CD14-positive monocyte (primary cell): ENCODE results near the gene PEX16. TPM values are rescaled to one million over a fixed set of nuclear protein-coding genes. Genes with fewer than 3 reads are reported as not detected.
A peak's percentile ranks its signal among the peaks of the same experiment; 100 is the strongest.

Experiments
- DNase-seq, 3 donors: peaks; one replicate each; pipeline ENCODE4 v3.0.0-alpha.2; 2011 to 2022
- H2AFZ ChIP-seq: 2 replicates; pipeline ENCODE4 v1.6.0; 2012; ENCODE audit warnings: mild to moderate bottlenecking, low read depth, low read length, inconsistent platforms; ENCODE audit not compliant: insufficient read depth, poor library complexity, severe bottlenecking
- H3K27ac ChIP-seq, 2 donors: 1 replicate in 1 of 2; 2 replicates in 1 of 2; pipeline ENCODE4 v1.5.1; 2012 to 2013; ENCODE audit warnings: low read length in 2 of 2, control low read depth in 1 of 2, inconsistent platforms in 1 of 2, low read depth in 1 of 2, mild to moderate bottlenecking in 1 of 2
- H3K27me3 ChIP-seq, 2 donors: one replicate each; pipeline versions ENCODE4 v1.6.0 to v1.6.1; 2011 to 2013; ENCODE audit warnings: low read length in 2 of 2; ENCODE audit not compliant: control insufficient read depth in 2 of 2, insufficient read depth in 2 of 2
- H3K36me3 ChIP-seq, 2 donors: replicated peaks in 1 of 2; 1 replicate in 1 of 2; 2 replicates in 1 of 2; pipeline versions ENCODE4 v1.5.1 to v1.6.1; 2012 to 2013; ENCODE audit warnings: low read length in 2 of 2, control low read depth in 1 of 2, inconsistent platforms in 1 of 2, mild to moderate bottlenecking in 1 of 2; ENCODE audit not compliant: insufficient read depth in 2 of 2, control insufficient read depth in 1 of 2
- H3K4me1 ChIP-seq, 2 donors: 1 replicate in 1 of 2; 2 replicates in 1 of 2; pipeline versions ENCODE4 v1.5.1 to v1.6.1; 2012 to 2013; ENCODE audit warnings: low read length in 2 of 2, control low read depth in 1 of 2, inconsistent platforms in 1 of 2, mild to moderate bottlenecking in 1 of 2, moderate library complexity in 1 of 2; ENCODE audit not compliant: insufficient read depth in 2 of 2, control insufficient read depth in 1 of 2
- H3K4me2 ChIP-seq: replicated peaks from 2 replicates; pipeline ENCODE3; 2012; ENCODE audit warnings: low read length, moderate library complexity, mild to moderate bottlenecking; ENCODE audit not compliant: poor library complexity, severe bottlenecking; ENCODE audit errors: extremely low read depth
- H3K4me3 ChIP-seq, 3 experiments: fragments of 200-600 bp in 1 of 3; sonication (generic) in 1 of 3; replicated peaks in 1 of 3; 1 replicate in 2 of 3; 2 replicates in 1 of 3; pipeline ENCODE4 v1.5.1; 2011 to 2013; ENCODE audit warnings: low read length in 3 of 3, mild to moderate bottlenecking in 3 of 3, control low read depth in 2 of 3, low read depth in 2 of 3, inconsistent platforms in 1 of 3, moderate library complexity in 1 of 3
- H3K79me2 ChIP-seq: 2 replicates; pipeline ENCODE4 v1.6.0; 2012; ENCODE audit warnings: mild to moderate bottlenecking, control low read depth, inconsistent platforms, low read length, moderate library complexity; ENCODE audit not compliant: insufficient read depth
- H3K9ac ChIP-seq: 2 replicates; pipeline ENCODE4 v1.6.0; 2017; ENCODE audit warnings: low read length, mild to moderate bottlenecking; ENCODE audit not compliant: insufficient read depth, poor library complexity, severe bottlenecking
- H3K9me3 ChIP-seq, 2 donors: replicated peaks in 1 of 2; 1 replicate in 1 of 2; 2 replicates in 1 of 2; pipeline versions ENCODE4 v1.5.1 to v1.6.1; 2012 to 2013; ENCODE audit warnings: low read length in 2 of 2, control low read depth in 1 of 2; ENCODE audit not compliant: control insufficient read depth in 1 of 2, insufficient read depth in 1 of 2
- H4K20me1 ChIP-seq: 2 replicates; pipeline ENCODE4 v1.6.0; 2012; ENCODE audit warnings: mild to moderate bottlenecking, low read length, control low read depth, moderate library complexity; ENCODE audit not compliant: insufficient read depth
- H3K27ac Mint-ChIP-seq, 7 donors: one replicate each; pipeline ENCODE4 v1.8.0; 2020; ENCODE audit warnings: mild to moderate bottlenecking in 7 of 7, mixed read lengths in 7 of 7, moderate library complexity in 6 of 7, inconsistent platforms in 2 of 7
- H3K27me3 Mint-ChIP-seq, 3 donors: one replicate each; pipeline ENCODE4 v1.8.0; 2021 to 2022; ENCODE audit warnings: low read depth in 3 of 3, mild to moderate bottlenecking in 3 of 3, mixed read lengths in 3 of 3, moderate library complexity in 3 of 3, inconsistent platforms in 1 of 3
- H3K36me3 Mint-ChIP-seq, 2 donors: one replicate each; pipeline ENCODE4 v1.8.0; 2020; ENCODE audit warnings: mixed read lengths in 2 of 2, inconsistent platforms in 1 of 2, mild to moderate bottlenecking in 1 of 2
- H3K4me1 Mint-ChIP-seq: one replicate; pipeline ENCODE4 v1.8.0; 2020; ENCODE audit warnings: mild to moderate bottlenecking, mixed read lengths
- H3K4me3 Mint-ChIP-seq, 2 donors: one replicate each; pipeline ENCODE4 v1.8.0; 2020; ENCODE audit warnings: mild to moderate bottlenecking in 2 of 2, mixed read lengths in 2 of 2, moderate library complexity in 1 of 2
- H3K9me3 Mint-ChIP-seq, 7 donors: one replicate each; pipeline ENCODE4 v1.8.0; 2020 to 2022; ENCODE audit warnings: mixed read lengths in 7 of 7, mild to moderate bottlenecking in 6 of 7, moderate library complexity in 6 of 7, inconsistent platforms in 2 of 7
- WGBS: methylation state at CpG from one replicate; pipeline ENCODE4 v1.1.5; 2013; ENCODE audit warnings: missing lambda C conversion rate; ENCODE audit not compliant: insufficient coverage; 5-methylcytosine and 5-hydroxymethylcytosine counted together
- intact Hi-C, 2 donors: fragments of 100-400 bp; cut with micrococcal nuclease; formaldehyde crosslinking; loops; one replicate each; pipeline versions ENCODE4 v1.15.0 to v1.15.1; 2023
- polyA plus RNA-seq, 3 donors: library from polyadenylated mRNA; depleted of rRNA in 1 of 3; unstranded in 2 of 3; stranded (reverse) in 1 of 3; fragments of 300-500 nt in 2 of 3; fragments of >200 nt in 1 of 3; fragmentation: Illumina TruSeq in 2 of 3; gene quantifications; 1 replicate in 2 of 3; 2 replicates in 1 of 3; pipeline ENCODE4 v1.2.3, GENCODE V29; 2012 to 2021
- TF ChIP-seq, protein P1 (sequence below): fragments of 200-600 bp; IDR thresholded peaks from one replicate; pipeline ENCODE4 v1.8.0; 2022; ENCODE audit warnings: antibody characterized with exemption, mild to moderate bottlenecking

The PEX16 gene
- polyA plus RNA-seq, 3 donors = 33.8 to 46.1 (median 35.1) TPM

DNA sequence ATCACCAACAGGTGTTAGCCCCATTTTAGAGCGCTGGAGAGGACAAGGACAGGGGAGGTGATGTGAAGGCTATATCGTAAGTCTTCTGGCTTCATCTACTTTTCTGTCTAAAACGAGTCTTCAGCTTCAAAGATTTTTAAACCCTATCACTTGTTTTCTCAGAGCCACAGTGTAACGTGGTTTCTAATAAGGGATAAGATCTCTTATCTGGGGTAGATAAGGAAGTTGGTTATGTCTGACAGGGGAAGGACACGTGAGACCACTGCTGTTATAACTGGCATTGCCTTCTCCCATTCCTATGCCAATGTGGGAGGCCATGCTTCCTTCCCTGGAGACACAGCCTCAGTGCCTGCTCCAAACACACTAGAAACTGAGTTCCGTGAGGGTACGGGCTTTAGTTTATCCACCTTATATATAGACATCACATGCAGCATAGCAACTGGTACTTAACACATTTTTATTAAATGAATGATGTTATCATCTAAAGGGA is 44.1 kb upstream of the PEX16 start:
- TF ChIP-seq, protein P1, sequence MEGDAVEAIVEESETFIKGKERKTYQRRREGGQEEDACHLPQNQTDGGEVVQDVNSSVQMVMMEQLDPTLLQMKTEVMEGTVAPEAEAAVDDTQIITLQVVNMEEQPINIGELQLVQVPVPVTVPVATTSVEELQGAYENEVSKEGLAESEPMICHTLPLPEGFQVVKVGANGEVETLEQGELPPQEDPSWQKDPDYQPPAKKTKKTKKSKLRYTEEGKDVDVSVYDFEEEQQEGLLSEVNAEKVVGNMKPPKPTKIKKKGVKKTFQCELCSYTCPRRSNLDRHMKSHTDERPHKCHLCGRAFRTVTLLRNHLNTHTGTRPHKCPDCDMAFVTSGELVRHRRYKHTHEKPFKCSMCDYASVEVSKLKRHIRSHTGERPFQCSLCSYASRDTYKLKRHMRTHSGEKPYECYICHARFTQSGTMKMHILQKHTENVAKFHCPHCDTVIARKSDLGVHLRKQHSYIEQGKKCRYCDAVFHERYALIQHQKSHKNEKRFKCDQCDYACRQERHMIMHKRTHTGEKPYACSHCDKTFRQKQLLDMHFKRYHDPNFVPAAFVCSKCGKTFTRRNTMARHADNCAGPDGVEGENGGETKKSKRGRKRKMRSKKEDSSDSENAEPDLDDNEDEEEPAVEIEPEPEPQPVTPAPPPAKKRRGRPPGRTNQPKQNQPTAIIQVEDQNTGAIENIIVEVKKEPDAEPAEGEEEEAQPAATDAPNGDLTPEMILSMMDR = no peak
- H4K20me1 ChIP-seq = peaks cover 40% of the 10 kb centered on the region
- no peak overlapping the region for H3K9ac ChIP-seq
- Mint-ChIP-seq H3K27me3 (no peaks in the 10 kb centered on the region), H3K4me3 (no peak overlapping the region), H3K4me1 (peaks cover 25% of the 10 kb centered on the region), H3K36me3 (peaks cover 34 to 53% of the 10 kb centered on the region in 2 donors), H3K27ac (peak overlapping the region in 2 of 7 donors; percentile 24 to 42), H3K9me3 (peaks cover 0 to 5% (median 0%) of the 10 kb centered on the region in 7 donors)
- H3K27me3 ChIP-seq = no peaks in the 10 kb centered on the region
- no peak overlapping the region for H3K4me2 ChIP-seq
- no peak overlapping the region for H2AFZ ChIP-seq
- no peak overlapping the region for H3K27ac ChIP-seq
- DNase-seq = no peak
- peaks cover 25 to 66% of the 10 kb centered on the region in 2 donors for H3K36me3 ChIP-seq
- intact Hi-C loops = no loop called here
- WGBS = no CpG with 5 or more reads among the region's 7 CpGs
- H3K4me3 ChIP-seq = no peak overlapping the region
- H3K9me3 ChIP-seq = no peaks in the 10 kb centered on the region
- H3K4me1 ChIP-seq = peaks cover 15 to 18% of the 10 kb centered on the region in 2 donors
- H3K79me2 ChIP-seq = peaks cover 3% of the 10 kb centered on the region

DNA sequence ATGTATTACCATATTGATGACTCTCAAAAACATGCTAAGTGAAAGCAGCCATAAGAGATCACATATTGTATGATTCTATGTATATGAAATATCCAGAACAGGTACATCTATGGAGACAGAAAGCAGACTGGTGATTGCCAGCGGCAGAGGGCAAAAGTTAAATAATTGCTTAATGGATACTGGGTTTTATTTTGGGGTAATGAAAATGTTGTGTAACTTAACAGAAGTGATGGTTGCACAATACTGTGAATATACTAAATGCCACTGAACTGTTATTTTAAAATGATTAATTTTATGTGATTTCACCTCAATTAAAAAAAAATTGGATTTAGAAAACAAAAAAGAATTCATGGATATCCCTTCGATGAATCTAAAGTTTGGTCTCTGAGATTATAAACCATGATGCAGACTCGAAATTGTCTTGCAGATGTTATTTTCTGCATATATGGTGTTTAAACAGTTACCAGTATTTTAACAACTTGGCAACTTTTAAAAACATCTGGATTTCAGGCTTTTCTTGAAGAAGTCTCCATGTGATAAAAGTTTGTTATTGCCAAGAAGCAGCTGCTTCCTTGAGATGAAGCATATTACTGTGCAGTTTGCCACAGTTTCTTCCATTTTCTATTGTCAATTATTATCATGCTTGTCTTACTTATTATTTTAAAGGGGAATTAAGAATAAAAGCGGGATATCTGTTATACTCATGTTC is 42.9 kb upstream of the PEX16 start:
- Mint-ChIP-seq H3K27ac (peak overlapping the region in 4 of 7 donors; percentile 50 to 84 (median 72)), H3K9me3 (peaks cover 0 to 5% (median 0%) of the 10 kb centered on the region in 7 donors), H3K36me3 (peaks cover 41 to 62% of the 10 kb centered on the region in 2 donors), H3K4me3 (no peak overlapping the region), H3K4me1 (peaks cover 26% of the 10 kb centered on the region), H3K27me3 (no peaks in the 10 kb centered on the region)
- Histone ChIP-seq H3K4me1 (peaks cover 15 to 18% of the 10 kb centered on the region in 2 donors), H4K20me1 (peaks cover 45% of the 10 kb centered on the region), H3K9ac (no peak overlapping the region), H2AFZ (no peak overlapping the region), H3K36me3 (peaks cover 19 to 64% of the 10 kb centered on the region in 2 donors), H3K27ac (peak overlapping the region in 1 of 2 donors; percentile 59), H3K4me2 (peak overlapping the region; percentile 28), H3K4me3 (no peak overlapping the region), H3K27me3 (no peaks in the 10 kb centered on the region), H3K9me3 (no peaks in the 10 kb centered on the region), H3K79me2 (peaks cover 3% of the 10 kb centered on the region)
- DNase-seq = peak in 2 of 3 donors; percentile 13 to 35
- TF ChIP-seq, protein P1 = no peak
- no CpG with 5 or more reads among the region's 4 CpGs for WGBS
- intact Hi-C loops = no loop called here
